ENCODE measurements around the gene GLIS1. TPM values are rescaled to one million over a fixed set of nuclear protein-coding genes. Genes with fewer than 3 reads are reported as not detected.

Gene GLIS1
- total and polyA plus RNA-seq, 2 experiments from 2014 or later: 0.13 to 1.3 TPM

DNA sequence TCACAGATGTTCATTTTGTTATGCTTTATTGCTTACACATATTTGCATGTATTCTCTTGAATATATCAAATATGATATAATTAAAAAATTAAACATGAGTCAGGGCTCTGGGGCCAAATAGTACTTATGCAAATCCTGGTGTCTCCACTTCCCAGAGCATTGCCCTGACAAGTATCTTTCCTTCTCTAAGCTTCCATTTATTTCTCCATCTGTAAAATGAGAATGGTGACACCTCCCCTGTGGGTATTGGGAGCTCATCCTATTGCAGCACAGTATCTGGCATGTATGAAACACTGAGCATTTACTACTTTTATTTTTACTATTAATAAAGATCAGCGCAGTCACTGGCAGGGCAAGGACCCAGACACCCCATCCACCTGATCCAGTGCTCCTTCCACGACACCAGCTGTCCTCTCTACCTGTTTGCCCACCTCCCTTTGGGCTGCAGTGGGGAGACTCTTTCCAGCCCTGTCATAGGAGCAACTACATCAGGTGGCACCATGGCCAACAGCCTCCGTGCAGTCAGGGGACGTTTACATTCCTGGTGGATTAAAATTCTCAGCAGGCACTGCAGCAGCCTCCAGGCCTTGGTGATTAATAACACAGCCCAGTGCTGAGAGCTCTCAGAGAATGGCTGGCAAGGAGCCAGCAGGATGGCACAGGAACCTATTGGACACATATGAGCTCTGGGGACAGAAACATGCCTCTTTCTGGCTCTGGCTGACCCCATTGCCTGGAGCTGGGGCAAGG is 166.7 kb downstream of the GLIS1 start:
- 53% methylated on average over 4 of the region's 4 CpGs for WGBS (ENCODE audit: low lambda C conversion rate, missing lambda C conversion rate)
- H3K79me2 ChIP-seq: no peaks in the 10 kb centered on the region
- peak; percentile 81 for DNase-seq (ENCODE audit: low spot score)
- H2AFZ ChIP-seq: no peak overlapping the region
- no peak overlapping the region for H3K4me2 ChIP-seq
- H3K4me1 ChIP-seq (ENCODE audit: insufficient read depth): peaks cover 15% of the 10 kb centered on the region
- no peaks in the 10 kb centered on the region for H3K9me3 ChIP-seq (ENCODE audit: low read depth)
- no peak overlapping the region for H3K4me3 ChIP-seq
- H3K27ac ChIP-seq: peak overlapping the region; percentile 70
- H3K36me3 ChIP-seq (replicated peaks; ENCODE audit: insufficient read depth, low read depth): no peaks in the 10 kb centered on the region
- no peaks in the 10 kb centered on the region for H3K9me2 ChIP-seq (replicated peaks; ENCODE audit: insufficient read depth)
- no peaks in the 10 kb centered on the region for H4K20me1 ChIP-seq (ENCODE audit: insufficient read depth, poor library complexity, severe bottlenecking)
- no peaks in the 10 kb centered on the region for H3K27me3 ChIP-seq
- TF ChIP-seq, protein P1, sequence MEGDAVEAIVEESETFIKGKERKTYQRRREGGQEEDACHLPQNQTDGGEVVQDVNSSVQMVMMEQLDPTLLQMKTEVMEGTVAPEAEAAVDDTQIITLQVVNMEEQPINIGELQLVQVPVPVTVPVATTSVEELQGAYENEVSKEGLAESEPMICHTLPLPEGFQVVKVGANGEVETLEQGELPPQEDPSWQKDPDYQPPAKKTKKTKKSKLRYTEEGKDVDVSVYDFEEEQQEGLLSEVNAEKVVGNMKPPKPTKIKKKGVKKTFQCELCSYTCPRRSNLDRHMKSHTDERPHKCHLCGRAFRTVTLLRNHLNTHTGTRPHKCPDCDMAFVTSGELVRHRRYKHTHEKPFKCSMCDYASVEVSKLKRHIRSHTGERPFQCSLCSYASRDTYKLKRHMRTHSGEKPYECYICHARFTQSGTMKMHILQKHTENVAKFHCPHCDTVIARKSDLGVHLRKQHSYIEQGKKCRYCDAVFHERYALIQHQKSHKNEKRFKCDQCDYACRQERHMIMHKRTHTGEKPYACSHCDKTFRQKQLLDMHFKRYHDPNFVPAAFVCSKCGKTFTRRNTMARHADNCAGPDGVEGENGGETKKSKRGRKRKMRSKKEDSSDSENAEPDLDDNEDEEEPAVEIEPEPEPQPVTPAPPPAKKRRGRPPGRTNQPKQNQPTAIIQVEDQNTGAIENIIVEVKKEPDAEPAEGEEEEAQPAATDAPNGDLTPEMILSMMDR (IDR thresholded peaks at IDR 0.05; ENCODE audit: poor library complexity): no peak

DNA sequence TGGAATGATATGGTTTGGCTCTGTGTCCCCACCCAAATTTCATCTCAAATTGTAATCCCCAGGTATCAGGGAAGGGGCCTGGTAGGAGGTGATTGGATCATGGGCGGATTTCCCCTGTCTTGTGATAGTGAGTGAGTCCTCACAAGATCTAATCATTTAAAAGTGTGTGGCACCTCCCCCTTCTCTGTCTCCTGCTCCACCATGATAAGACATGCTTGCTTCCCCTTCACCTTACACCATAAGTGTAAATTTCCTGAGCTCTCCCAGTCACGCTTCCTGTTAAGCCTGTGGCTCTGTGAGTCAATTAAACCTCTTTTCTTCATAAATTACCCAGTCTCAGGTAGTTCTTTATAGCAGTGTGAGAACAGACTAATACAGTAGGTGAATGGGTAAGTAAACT is 170.4 kb downstream of the GLIS1 start:
- no peak overlapping the region for H3K4me2 ChIP-seq
- H4K20me1 ChIP-seq (ENCODE audit: insufficient read depth, poor library complexity, severe bottlenecking): no peaks in the 10 kb centered on the region
- no peak for DNase-seq (ENCODE audit: low spot score)
- no peaks in the 10 kb centered on the region for H3K36me3 ChIP-seq (replicated peaks; ENCODE audit: insufficient read depth, low read depth)
- H3K79me2 ChIP-seq: no peaks in the 10 kb centered on the region
- no peak overlapping the region for H3K4me3 ChIP-seq
- H3K9me3 ChIP-seq (ENCODE audit: low read depth): no peaks in the 10 kb centered on the region
- H2AFZ ChIP-seq: no peak overlapping the region
- H3K27ac ChIP-seq: no peak overlapping the region
- TF ChIP-seq, protein P1 (IDR thresholded peaks at IDR 0.05; ENCODE audit: poor library complexity): no peak
- TF ChIP-seq EZH2phosphoT487 (IDR thresholded peaks at IDR 0.05; ENCODE audit: low read depth, severe bottlenecking, unreplicated experiment) (no peak), EZH2 (IDR thresholded peaks at IDR 0.05; ENCODE audit: borderline replicate concordance) (no peak)
- WGBS (ENCODE audit: low lambda C conversion rate, missing lambda C conversion rate): 97% methylated on average over 2 of the region's 2 CpGs
- no peaks in the 10 kb centered on the region for H3K4me1 ChIP-seq (ENCODE audit: insufficient read depth)
- H3K27me3 ChIP-seq: peaks cover 4% of the 10 kb centered on the region
- H3K9me2 ChIP-seq (replicated peaks; ENCODE audit: insufficient read depth): no peaks in the 10 kb centered on the region

DNA sequence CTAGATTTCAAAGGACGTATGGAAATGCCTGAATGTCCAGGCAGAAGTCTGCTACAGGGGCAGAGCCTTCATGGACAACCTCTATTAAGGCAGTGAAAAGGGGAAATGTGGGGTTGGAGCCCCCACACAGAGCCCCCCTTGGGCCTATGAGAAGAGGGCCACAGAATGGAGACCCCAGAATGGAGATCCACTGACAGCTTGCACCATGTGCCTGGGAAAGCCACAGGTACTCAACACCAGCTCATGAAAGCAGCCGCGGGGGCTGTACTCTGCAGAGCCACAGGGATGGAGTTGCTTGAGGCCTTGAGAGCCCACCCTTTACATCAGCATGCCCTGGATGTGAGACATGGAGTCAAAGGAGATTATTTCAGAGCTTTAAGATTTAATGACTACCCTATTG is 171.1 kb downstream of the GLIS1 start:
- peaks cover 4% of the 10 kb centered on the region for H3K27me3 ChIP-seq
- no peaks in the 10 kb centered on the region for H3K36me3 ChIP-seq (replicated peaks; ENCODE audit: insufficient read depth, low read depth)
- TF ChIP-seq, protein P1 (IDR thresholded peaks at IDR 0.05; ENCODE audit: poor library complexity): no peak
- TF ChIP-seq EZH2phosphoT487 (IDR thresholded peaks at IDR 0.05; ENCODE audit: low read depth, severe bottlenecking, unreplicated experiment) (no peak), EZH2 (IDR thresholded peaks at IDR 0.05; ENCODE audit: borderline replicate concordance) (no peak)
- H3K27ac ChIP-seq: no peak overlapping the region
- no peak overlapping the region for H3K4me3 ChIP-seq
- no peak for DNase-seq (ENCODE audit: low spot score)
- no peak overlapping the region for H3K4me2 ChIP-seq
- H2AFZ ChIP-seq: no peak overlapping the region
- no peaks in the 10 kb centered on the region for H3K9me2 ChIP-seq (replicated peaks; ENCODE audit: insufficient read depth)
- H3K79me2 ChIP-seq: no peaks in the 10 kb centered on the region
- 90% methylated on average over 3 of the region's 3 CpGs for whole genome bisulfite sequencing (ENCODE audit: low lambda C conversion rate, missing lambda C conversion rate)
- H3K9me3 ChIP-seq (ENCODE audit: low read depth): no peaks in the 10 kb centered on the region
- no peaks in the 10 kb centered on the region for H4K20me1 ChIP-seq (ENCODE audit: insufficient read depth, poor library complexity, severe bottlenecking)
- no peaks in the 10 kb centered on the region for H3K4me1 ChIP-seq (ENCODE audit: insufficient read depth)
